ENCODE measurements around the gene MSI2. TPM values are rescaled to one million over a fixed set of nuclear protein-coding genes. Genes with fewer than 3 reads are reported as not detected.

The MSI2 gene
- total and polyA plus RNA-seq, 2 donors, result 19.0 to 43.4 TPM

GRCh38 chr17:57518587-57519581 is 262.6 kb downstream of the MSI2 start:
- Histone ChIP-seq H3K36me3 (ENCODE audit: insufficient read depth) (no peaks in the 10 kb centered on the region), H3K4me3 (ENCODE audit: low read depth, low read length) (no peak overlapping the region), H3K4me1 (ENCODE audit: insufficient read depth) (no peaks in the 10 kb centered on the region), H3K27ac (ENCODE audit: low read depth) (no peak overlapping the region)
- 65% methylated on average over 20 of the region's 20 CpGs for WGBS
- DNase-seq (ENCODE audit: extremely low spot score), result no peak

DNA sequence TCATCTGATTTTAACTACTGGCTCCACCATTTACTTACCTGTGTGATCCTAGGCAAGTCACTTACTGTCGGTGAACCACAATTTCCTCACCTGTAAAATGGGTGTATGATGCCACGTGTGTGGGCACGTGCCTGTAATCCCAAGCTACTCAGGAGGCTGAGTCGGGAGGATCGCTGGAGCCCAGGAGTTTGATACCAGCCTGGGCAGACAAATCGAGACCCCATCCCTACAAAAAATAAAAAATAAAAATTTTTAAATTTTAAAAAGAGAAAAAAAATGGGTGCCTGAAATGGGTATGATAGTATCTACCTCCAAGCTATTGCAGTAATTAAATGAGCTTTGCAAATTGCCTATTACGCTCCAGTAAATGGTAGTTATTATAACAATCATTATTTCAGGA is 263.5 kb downstream of the MSI2 start:
- 98% methylated on average over 7 of the region's 7 CpGs for WGBS

GRCh38 chr17:57521606-57522005 is 265.3 kb downstream of the MSI2 start:
- no peak for DNase-seq (ENCODE audit: extremely low spot score)
- Histone ChIP-seq H3K27ac (ENCODE audit: low read depth) (no peak overlapping the region), H3K4me1 (ENCODE audit: insufficient read depth) (no peaks in the 10 kb centered on the region), H3K4me3 (ENCODE audit: low read depth, low read length) (no peak overlapping the region), H3K36me3 (ENCODE audit: insufficient read depth) (no peaks in the 10 kb centered on the region)
- WGBS, result 94% methylated on average over 7 of the region's 7 CpGs

More for the DNA sequence above, 263.5 kb downstream of the MSI2 start:
- Histone ChIP-seq H3K4me1 (ENCODE audit: insufficient read depth) (no peaks in the 10 kb centered on the region), H3K36me3 (ENCODE audit: insufficient read depth) (no peaks in the 10 kb centered on the region), H3K27ac (ENCODE audit: low read depth) (no peak overlapping the region), H3K4me3 (ENCODE audit: low read depth, low read length) (no peak overlapping the region)
- DNase-seq (ENCODE audit: extremely low spot score), result no peak

DNA sequence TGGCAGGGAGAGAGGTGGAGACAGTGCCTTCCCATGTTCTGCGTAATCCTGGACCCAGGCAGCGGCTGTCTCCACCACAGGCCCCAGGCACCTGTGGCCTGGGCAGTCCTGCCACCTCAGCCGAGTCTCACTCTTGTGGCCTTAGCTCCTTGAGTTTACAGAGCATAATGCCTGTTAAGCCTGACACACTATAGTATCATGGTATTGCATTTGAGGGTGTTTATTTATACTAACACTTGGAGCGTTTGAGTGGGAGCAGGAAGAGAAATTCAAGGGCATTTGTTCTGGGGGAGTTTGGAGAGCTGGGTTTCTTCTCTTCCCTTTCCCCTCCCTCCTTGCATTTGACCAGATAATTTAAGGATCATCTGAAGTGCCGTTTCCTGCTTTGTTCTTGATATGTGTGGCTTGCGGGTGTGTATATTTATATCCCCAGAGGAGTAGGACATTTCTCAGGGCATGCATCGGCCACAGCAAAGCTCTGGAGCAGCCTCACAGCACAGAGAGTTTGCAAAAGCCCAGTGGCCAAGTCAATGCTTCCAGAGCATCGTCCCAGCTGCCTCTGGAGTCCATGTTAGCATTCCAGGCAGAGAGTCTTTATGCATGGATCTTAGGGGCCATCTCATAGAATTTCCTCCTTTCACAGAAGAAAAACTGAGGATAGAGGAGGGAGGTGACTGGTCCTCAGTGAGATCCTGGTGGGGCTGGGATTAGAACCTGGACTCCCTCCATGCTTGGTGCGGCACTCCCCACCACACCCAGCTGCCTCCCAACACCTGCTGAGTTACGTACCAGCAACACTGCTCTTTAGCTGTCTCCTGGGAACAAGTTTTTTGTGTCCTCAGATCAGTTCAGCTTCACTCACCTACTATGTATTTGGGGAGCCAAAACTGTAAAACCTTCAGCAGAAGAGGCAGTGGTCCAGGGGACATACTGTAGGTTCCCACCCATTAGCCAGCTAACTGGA is 266.0 kb downstream of the MSI2 start:
- H3K36me3 ChIP-seq (ENCODE audit: insufficient read depth), result no peaks in the 10 kb centered on the region
- no peak overlapping the region for H3K4me3 ChIP-seq (ENCODE audit: low read depth, low read length)
- H3K4me1 ChIP-seq (ENCODE audit: insufficient read depth), result no peaks in the 10 kb centered on the region
- no peak for DNase-seq (ENCODE audit: extremely low spot score)
- H3K27ac ChIP-seq (ENCODE audit: low read depth), result no peak overlapping the region
- 81% methylated on average over 10 of the region's 10 CpGs for WGBS

- H3K4me3 ChIP-seq (ENCODE audit: low read depth, low read length), result no peak overlapping the region
- H3K4me1 ChIP-seq (ENCODE audit: insufficient read depth), result no peaks in the 10 kb centered on the region
- no peaks in the 10 kb centered on the region for H3K36me3 ChIP-seq (ENCODE audit: insufficient read depth)
- no peak for DNase-seq (ENCODE audit: extremely low spot score)
- 73% methylated on average over 7 of the region's 7 CpGs for WGBS
- no peak overlapping the region for H3K27ac ChIP-seq (ENCODE audit: low read depth)
Measured at GRCh38 chr17:57523926-57524632, 267.8 kb downstream of the MSI2 start.

- Histone ChIP-seq H3K36me3 (ENCODE audit: insufficient read depth) (no peaks in the 10 kb centered on the region), H3K4me3 (ENCODE audit: low read depth, low read length) (no peak overlapping the region), H3K27ac (ENCODE audit: low read depth) (no peak overlapping the region), H3K4me1 (ENCODE audit: insufficient read depth) (no peaks in the 10 kb centered on the region)
- 90% methylated on average over 4 of the region's 4 CpGs for WGBS
- DNase-seq (ENCODE audit: extremely low spot score), result no peak
Measured at GRCh38 chr17:57524839-57525568, 268.7 kb downstream of the MSI2 start.

GRCh38 chr17:57527221-57528057 is 271.1 kb downstream of the MSI2 start:
- Histone ChIP-seq H3K4me3 (ENCODE audit: low read depth, low read length) (no peak overlapping the region), H3K27ac (ENCODE audit: low read depth) (no peak overlapping the region), H3K4me1 (ENCODE audit: insufficient read depth) (no peaks in the 10 kb centered on the region), H3K36me3 (ENCODE audit: insufficient read depth) (no peaks in the 10 kb centered on the region)
- WGBS, result 66% methylated on average over 15 of the region's 15 CpGs
- no peak for DNase-seq (ENCODE audit: extremely low spot score)

GRCh38 chr17:57528058-57528451 is 271.7 kb downstream of the MSI2 start:
- DNase-seq (ENCODE audit: extremely low spot score), result no peak
- Histone ChIP-seq H3K4me3 (ENCODE audit: low read depth, low read length) (no peak overlapping the region), H3K36me3 (ENCODE audit: insufficient read depth) (no peaks in the 10 kb centered on the region), H3K4me1 (ENCODE audit: insufficient read depth) (no peaks in the 10 kb centered on the region), H3K27ac (ENCODE audit: low read depth) (no peak overlapping the region)
- 70% methylated on average over 7 of the region's 7 CpGs for WGBS

GRCh38 chr17:57530026-57530425 is 273.7 kb downstream of the MSI2 start:
- Histone ChIP-seq H3K4me1 (ENCODE audit: insufficient read depth) (no peaks in the 10 kb centered on the region), H3K36me3 (ENCODE audit: insufficient read depth) (no peaks in the 10 kb centered on the region), H3K27ac (ENCODE audit: low read depth) (no peak overlapping the region), H3K4me3 (ENCODE audit: low read depth, low read length) (no peak overlapping the region)
- WGBS, result 74% methylated on average over 3 of the region's 3 CpGs
- DNase-seq (ENCODE audit: extremely low spot score), result no peak

- DNase-seq (ENCODE audit: extremely low spot score), result no peak
- no peaks in the 10 kb centered on the region for H3K36me3 ChIP-seq (ENCODE audit: insufficient read depth)
- H3K27ac ChIP-seq (ENCODE audit: low read depth), result no peak overlapping the region
- 58% methylated on average over 4 of the region's 4 CpGs for WGBS
- H3K4me1 ChIP-seq (ENCODE audit: insufficient read depth), result no peaks in the 10 kb centered on the region
- no peak overlapping the region for H3K4me3 ChIP-seq (ENCODE audit: low read depth, low read length)
Measured at GRCh38 chr17:57530508-57530907, 274.2 kb downstream of the MSI2 start.

DNA sequence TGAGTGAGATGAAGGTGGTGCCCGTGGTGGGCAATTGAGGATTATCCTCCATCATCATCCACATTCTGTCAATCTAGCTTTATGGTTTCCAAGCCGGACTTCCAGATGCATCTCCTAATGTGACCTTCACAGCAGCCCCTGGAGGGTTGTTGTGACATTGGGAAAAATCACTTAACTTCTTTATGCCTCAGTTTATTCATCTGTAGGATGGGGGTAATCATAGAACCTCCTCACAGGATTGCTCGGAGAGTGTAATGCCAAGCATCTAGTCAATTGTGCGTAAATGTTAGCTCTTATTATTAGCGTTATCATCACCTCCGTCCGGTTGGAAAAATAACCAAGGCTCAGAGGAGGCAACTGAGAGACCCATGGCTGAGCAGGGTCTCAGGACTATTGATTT is 274.8 kb downstream of the MSI2 start:
- H3K36me3 ChIP-seq (ENCODE audit: insufficient read depth), result no peaks in the 10 kb centered on the region
- WGBS, result 92% methylated on average over 7 of the region's 7 CpGs

More for the DNA sequence above, 274.8 kb downstream of the MSI2 start:
- no peaks in the 10 kb centered on the region for H3K4me1 ChIP-seq (ENCODE audit: insufficient read depth)
- no peak overlapping the region for H3K4me3 ChIP-seq (ENCODE audit: low read depth, low read length)
- H3K27ac ChIP-seq (ENCODE audit: low read depth), result no peak overlapping the region
- DNase-seq (ENCODE audit: extremely low spot score), result no peak
